ENCODE data around the gene GID8.

GRCh38 chr20:62968378-62969178 lies 30.6 kb downstream of the GID8 start:
- TF ChIP-seq CTCF (IDR thresholded peaks at IDR 0.05) (no peak), POLR2A (IDR thresholded peaks at IDR 0.05) (no peak)
